Stimulated activated CD8-positive, alpha-beta memory T cell treated with anti-CD3 and anti-CD28 coated beads, Interleukin-2, amount 100 ng/mL, for 48 hours (primary cell): ENCODE results near the gene MTA3.

ENCODE experiments used
- DNase-seq, 2 donors: peaks; one replicate each; pipeline ENCODE4 v3.0.0-alpha.2; 2020; ENCODE audit warnings: low read depth in 2 of 2

Gene MTA3

GRCh38 chr2:42762823-42763804 lies 194.7 kb downstream of the MTA3 start:
- no peak for DNase-seq

GRCh38 chr2:42764096-42764495 lies 195.7 kb downstream of the MTA3 start, which contains the start of gene OXER1:
TSS of gene OXER1 (minus strand) at chr2:42764135. CDS start at chr2:42764062, 73 bp downstream.
- no peak for DNase-seq

- no peak for DNase-seq
Observed at GRCh38 chr2:42764901-42765300, 196.5 kb downstream of the MTA3 start.

- DNase-seq: no peak
Observed at GRCh38 chr2:42765686-42766085, 197.3 kb downstream of the MTA3 start.

- DNase-seq: no peak
Observed at GRCh38 chr2:42767080-42767898, 198.9 kb downstream of the MTA3 start.

GRCh38 chr2:42767899-42768705 lies 199.7 kb downstream of the MTA3 start:
- no peak for DNase-seq

- no peak for DNase-seq
Observed at GRCh38 chr2:42768706-42769256, 200.3 kb downstream of the MTA3 start.

GRCh38 chr2:42769583-42770287 lies 201.3 kb downstream of the MTA3 start:
- DNase-seq: no peak

GRCh38 chr2:42770288-42771131 lies 202.1 kb downstream of the MTA3 start:
- DNase-seq: no peak

GRCh38 chr2:42771546-42772153 lies 203.2 kb downstream of the MTA3 start:
- no peak for DNase-seq

GRCh38 chr2:42775186-42775585 lies 206.8 kb downstream of the MTA3 start:
- DNase-seq: no peak

GRCh38 chr2:42775810-42776209 lies 207.4 kb downstream of the MTA3 start:
- DNase-seq: no peak

- DNase-seq: no peak
Observed at GRCh38 chr2:42777883-42778805, 209.7 kb downstream of the MTA3 start.

GRCh38 chr2:42781181-42781580 lies 212.7 kb downstream of the MTA3 start:
- no peak for DNase-seq

GRCh38 chr2:42783511-42783910 lies 215.1 kb downstream of the MTA3 start:
- DNase-seq: no peak

- no peak for DNase-seq
Observed at GRCh38 chr2:42784204-42784880, 215.9 kb downstream of the MTA3 start.

GRCh38 chr2:42786561-42787345 lies 218.3 kb downstream of the MTA3 start:
- DNase-seq: no peak
